Mononuclear cell (primary cell): ENCODE results near the gene KCNC2. TPM values are rescaled to one million over a fixed set of nuclear protein-coding genes. Genes with fewer than 3 reads are reported as not detected.
"Not testable (repeated sequence)": the region's sequence is repeated elsewhere in the genome, so short reads cannot be mapped to it uniquely, and the experiment has no call there.

Experiments
- H3K27me3 ChIP-seq: 2 replicates; pipeline ENCODE4 v1.6.0; 2011; ENCODE audit warnings: low read length, control low read depth; ENCODE audit not compliant: insufficient read depth
- H3K4me1 ChIP-seq: 2 replicates; pipeline ENCODE4 v1.5.1; 2011; ENCODE audit warnings: mild to moderate bottlenecking, low read length, control low read depth; ENCODE audit not compliant: insufficient read depth
- H3K4me3 ChIP-seq: 2 replicates; pipeline ENCODE4 v1.5.1; 2011; ENCODE audit warnings: mild to moderate bottlenecking, low read length, moderate library complexity
- H3K9me3 ChIP-seq: 2 replicates; pipeline ENCODE4 v1.5.1; 2011; ENCODE audit warnings: low read depth, mild to moderate bottlenecking, control low read depth, low read length
- total RNA-seq: library from RNA; depleted of rRNA; stranded (reverse); fragments of >200 nt; gene quantifications from one replicate; pipeline ENCODE4 v1.2.3, GENCODE V29; 2012

Gene KCNC2
- total RNA-seq, 1 donor, result not detected

DNA sequence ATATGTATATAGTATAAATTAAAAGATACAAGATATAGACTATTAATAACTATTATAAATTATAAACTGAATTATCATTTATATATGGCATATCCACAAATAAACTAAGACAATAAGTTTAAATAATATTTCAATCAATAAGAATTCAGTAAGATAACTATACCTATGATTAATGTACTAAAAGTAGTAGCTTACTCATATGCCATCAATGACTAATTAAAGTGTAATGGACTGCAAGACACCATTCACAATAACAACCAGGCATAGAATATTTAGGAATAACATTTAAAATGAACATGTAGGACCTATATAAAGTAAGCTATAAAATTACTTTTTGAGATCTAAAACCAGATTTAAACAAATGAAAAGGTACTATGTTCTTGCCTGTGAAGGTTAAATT lies 18.8 kb downstream of the KCNC2 start:
- Histone ChIP-seq H3K4me1 (no peaks in the 10 kb centered on the region), H3K27me3 (no peaks in the 10 kb centered on the region), H3K4me3 (no peak overlapping the region), H3K9me3 (no peaks in the 10 kb centered on the region)

DNA sequence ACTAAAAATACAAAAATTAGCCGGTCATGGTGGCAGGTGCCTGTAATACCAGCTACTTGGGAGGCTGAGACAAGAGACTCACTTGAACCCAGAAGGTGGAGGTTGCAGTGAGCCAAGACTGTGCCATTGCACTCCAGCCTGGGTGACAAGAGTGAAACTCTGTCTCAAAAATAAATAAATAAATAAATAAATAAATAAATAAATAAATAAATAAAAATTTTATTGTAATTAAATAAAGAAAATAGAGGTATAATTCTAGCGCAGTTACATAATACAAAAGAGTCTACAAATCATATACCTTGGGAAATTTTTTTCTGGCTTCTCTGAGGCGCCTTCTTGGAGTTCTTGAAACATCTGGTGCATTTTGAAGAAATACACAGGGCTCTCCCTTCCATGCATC lies 23.8 kb downstream of the KCNC2 start:
- not testable (repeated sequence) for H3K4me3 ChIP-seq, H3K27me3 ChIP-seq, H3K9me3 ChIP-seq, H3K4me1 ChIP-seq

- Histone ChIP-seq H3K4me1 (no peaks in the 10 kb centered on the region), H3K9me3 (no peaks in the 10 kb centered on the region), H3K27me3 (no peaks in the 10 kb centered on the region), H3K4me3 (no peak overlapping the region)
These were observed 25.1 kb downstream of the KCNC2 start for GRCh38 chr12:75184516-75184915.

- H3K4me3 ChIP-seq, result no peak overlapping the region
- H3K9me3 ChIP-seq, result no peaks in the 10 kb centered on the region
- H3K4me1 ChIP-seq, result no peaks in the 10 kb centered on the region
- H3K27me3 ChIP-seq, result no peaks in the 10 kb centered on the region
These were observed 25.7 kb downstream of the KCNC2 start for GRCh38 chr12:75183967-75184366.

DNA sequence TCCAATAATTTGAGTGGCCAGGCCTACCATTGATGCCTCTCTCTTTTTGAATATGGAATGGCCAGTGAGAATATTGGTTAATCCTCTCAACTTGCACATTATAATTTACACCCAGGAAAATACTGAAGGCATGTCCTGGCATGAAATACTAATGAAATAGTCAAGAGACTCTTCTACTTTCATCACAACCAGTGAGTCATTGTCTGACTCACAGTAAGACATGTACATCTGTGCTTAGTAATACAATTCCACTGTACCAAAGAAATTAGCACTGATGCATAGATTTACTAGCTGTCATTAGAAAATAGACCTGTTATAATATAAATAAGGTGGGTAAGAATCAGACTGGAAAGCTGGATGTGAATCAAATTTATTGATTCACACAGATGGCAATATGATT lies 31.6 kb downstream of the KCNC2 start:
- Histone ChIP-seq H3K27me3 (no peaks in the 10 kb centered on the region), H3K4me1 (no peaks in the 10 kb centered on the region), H3K9me3 (no peaks in the 10 kb centered on the region), H3K4me3 (no peak overlapping the region)

GRCh38 chr12:75172611-75173010 lies 37.0 kb downstream of the KCNC2 start:
- no peak overlapping the region for H3K4me3 ChIP-seq
- H3K27me3 ChIP-seq, result no peaks in the 10 kb centered on the region
- no peaks in the 10 kb centered on the region for H3K4me1 ChIP-seq
- no peaks in the 10 kb centered on the region for H3K9me3 ChIP-seq

GRCh38 chr12:75170640-75171185 lies 38.9 kb downstream of the KCNC2 start:
- H3K4me1 ChIP-seq, result no peaks in the 10 kb centered on the region
- no peaks in the 10 kb centered on the region for H3K9me3 ChIP-seq
- no peak overlapping the region for H3K4me3 ChIP-seq
- H3K27me3 ChIP-seq, result no peaks in the 10 kb centered on the region

DNA sequence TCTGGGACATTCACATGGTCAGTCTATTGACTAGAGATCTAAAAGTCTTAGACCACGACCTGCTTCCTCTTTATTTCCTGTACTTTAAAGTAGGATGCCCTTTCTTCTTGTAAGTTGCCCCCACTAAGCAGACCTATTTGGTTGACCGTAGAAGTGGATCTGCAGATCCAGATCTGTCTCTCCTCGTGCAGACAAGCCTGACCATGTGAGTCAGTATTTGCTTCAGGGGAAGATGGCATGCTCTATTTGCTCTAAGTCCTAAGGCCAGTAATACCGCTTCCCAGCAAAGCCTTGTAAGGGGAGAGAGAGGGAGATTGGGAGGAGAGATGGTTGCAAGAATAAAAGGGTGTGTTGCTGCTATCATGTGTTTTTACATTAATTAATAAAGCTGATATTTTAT lies 46.8 kb downstream of the KCNC2 start:
- H3K27me3 ChIP-seq, result no peaks in the 10 kb centered on the region
- H3K4me3 ChIP-seq, result no peak overlapping the region
- no peaks in the 10 kb centered on the region for H3K9me3 ChIP-seq
- H3K4me1 ChIP-seq, result no peaks in the 10 kb centered on the region

DNA sequence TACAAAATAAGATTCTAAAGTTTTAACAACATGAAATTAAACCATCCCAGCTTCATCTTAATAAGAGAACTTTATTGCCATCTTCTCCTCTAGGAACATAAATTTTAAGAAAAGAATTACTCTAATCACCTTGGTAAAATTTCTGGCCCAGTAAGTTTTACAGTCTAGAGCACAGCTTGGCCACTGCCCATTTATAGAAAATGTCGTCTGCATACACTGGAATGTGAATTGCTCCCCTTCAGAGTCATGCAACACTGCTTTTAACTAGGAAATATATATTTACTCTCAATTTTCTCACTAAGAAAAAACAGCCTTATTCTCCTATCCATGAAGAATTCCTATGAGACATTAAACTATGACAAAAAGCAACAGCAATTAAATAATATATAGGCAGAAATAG lies 48.2 kb downstream of the KCNC2 start:
- Histone ChIP-seq H3K4me1 (no peaks in the 10 kb centered on the region), H3K27me3 (no peaks in the 10 kb centered on the region), H3K9me3 (no peaks in the 10 kb centered on the region), H3K4me3 (no peak overlapping the region)

GRCh38 chr12:75157385-75157784 lies 52.3 kb downstream of the KCNC2 start:
- Histone ChIP-seq H3K4me3 (no peak overlapping the region), H3K9me3 (no peaks in the 10 kb centered on the region), H3K4me1 (no peaks in the 10 kb centered on the region), H3K27me3 (no peaks in the 10 kb centered on the region)

DNA sequence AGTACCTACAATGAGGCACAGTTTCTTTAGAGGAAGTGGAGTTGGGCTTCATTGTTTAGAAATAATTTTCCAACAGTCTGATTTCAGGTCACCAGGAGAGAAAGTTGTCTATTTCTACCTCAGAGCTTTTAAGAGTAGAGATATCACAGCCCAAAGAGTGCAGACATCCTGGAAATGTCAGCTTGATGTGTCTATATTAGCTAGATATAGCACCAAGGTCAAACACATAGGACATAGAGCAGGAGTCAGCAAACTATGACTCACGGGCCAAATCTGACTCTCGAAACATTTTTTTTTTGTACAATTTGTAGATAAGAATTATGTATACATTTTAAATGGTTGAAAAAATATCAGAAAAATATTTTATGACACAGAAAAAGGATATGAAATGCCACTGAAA lies 53.7 kb downstream of the KCNC2 start:
- Histone ChIP-seq H3K27me3 (no peaks in the 10 kb centered on the region), H3K9me3 (no peaks in the 10 kb centered on the region), H3K4me3 (no peak overlapping the region), H3K4me1 (no peaks in the 10 kb centered on the region)

DNA sequence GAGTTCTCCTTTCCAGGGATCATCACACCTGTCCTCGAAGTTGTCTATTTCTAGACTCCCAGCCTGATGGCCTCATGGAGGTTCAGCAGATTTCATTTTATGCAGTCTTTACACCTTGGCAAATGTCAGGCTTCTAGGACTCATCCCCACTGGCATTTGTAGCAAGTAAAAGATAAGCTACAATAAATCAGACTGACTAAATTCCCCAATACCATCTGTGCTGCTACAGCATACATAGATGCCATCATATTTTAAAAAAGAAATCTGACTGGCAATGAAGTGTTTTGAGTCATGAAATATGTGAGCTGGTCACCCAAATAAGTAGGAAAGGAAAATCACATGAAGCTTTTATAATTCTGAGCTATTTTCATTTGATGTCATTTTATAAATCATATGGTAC lies 55.3 kb downstream of the KCNC2 start:
- Histone ChIP-seq H3K9me3 (no peaks in the 10 kb centered on the region), H3K4me3 (no peak overlapping the region), H3K27me3 (no peaks in the 10 kb centered on the region), H3K4me1 (no peaks in the 10 kb centered on the region)

DNA sequence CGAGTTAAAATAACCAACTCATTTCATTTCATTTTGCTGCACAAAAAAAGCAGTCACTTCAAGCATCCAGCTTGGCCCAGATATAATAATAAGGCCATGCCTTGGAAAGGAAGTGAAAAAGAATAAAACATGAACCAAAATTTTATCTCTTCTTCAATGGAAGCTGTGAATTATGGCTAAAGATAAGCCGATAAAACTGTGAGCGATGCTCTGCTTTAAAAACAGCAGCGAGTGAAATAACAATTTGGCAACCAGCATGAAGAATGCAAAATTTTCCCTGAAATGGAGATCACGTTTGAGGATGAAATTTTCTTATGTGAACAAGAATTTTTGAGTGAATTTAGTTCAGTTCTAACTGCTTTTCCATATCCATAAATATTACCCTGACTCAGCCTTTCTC lies 70.4 kb downstream of the KCNC2 start:
- no peaks in the 10 kb centered on the region for H3K4me1 ChIP-seq
- H3K4me3 ChIP-seq, result no peak overlapping the region
- H3K9me3 ChIP-seq, result no peaks in the 10 kb centered on the region

GRCh38 chr12:75137896-75138295 lies 71.7 kb downstream of the KCNC2 start:
- Histone ChIP-seq H3K4me1 (no peaks in the 10 kb centered on the region), H3K9me3 (no peaks in the 10 kb centered on the region), H3K4me3 (no peak overlapping the region), H3K27me3 (no peaks in the 10 kb centered on the region)

More for the DNA sequence above, 70.4 kb downstream of the KCNC2 start:
- no peaks in the 10 kb centered on the region for H3K27me3 ChIP-seq

DNA sequence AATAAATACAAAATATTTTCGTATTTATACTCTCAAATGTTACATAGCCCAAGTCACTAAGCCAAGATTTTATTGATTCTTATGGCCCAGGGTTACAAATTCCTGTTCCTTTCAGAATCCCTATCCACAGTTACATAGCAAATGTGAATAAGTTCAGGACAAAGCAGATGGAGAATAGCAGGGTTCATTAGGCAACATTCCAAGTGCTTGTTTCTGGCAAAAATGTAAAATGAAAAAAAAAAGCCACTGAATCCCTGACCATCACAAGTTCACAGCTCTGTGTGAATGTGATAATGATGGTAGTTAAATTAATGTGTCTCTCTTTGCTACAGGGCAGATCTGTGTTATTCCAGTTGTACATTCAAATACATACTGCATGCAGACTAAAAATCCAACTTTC lies 74.6 kb downstream of the KCNC2 start:
- Histone ChIP-seq H3K27me3 (no peaks in the 10 kb centered on the region), H3K4me1 (no peaks in the 10 kb centered on the region), H3K9me3 (no peaks in the 10 kb centered on the region), H3K4me3 (no peak overlapping the region)

GRCh38 chr12:75130811-75131210 lies 78.8 kb downstream of the KCNC2 start:
- H3K9me3 ChIP-seq, result no peaks in the 10 kb centered on the region
- H3K4me3 ChIP-seq, result no peak overlapping the region
- H3K27me3 ChIP-seq, result no peaks in the 10 kb centered on the region
- no peaks in the 10 kb centered on the region for H3K4me1 ChIP-seq

- H3K27me3 ChIP-seq, result no peaks in the 10 kb centered on the region
- H3K4me1 ChIP-seq, result no peaks in the 10 kb centered on the region
- H3K9me3 ChIP-seq, result no peaks in the 10 kb centered on the region
- H3K4me3 ChIP-seq, result no peak overlapping the region
These were observed 80.4 kb downstream of the KCNC2 start for GRCh38 chr12:75129275-75129674.
